ENCODE measurements around the gene FDX2. TPM values are rescaled to one million over a fixed set of nuclear protein-coding genes. Genes with fewer than 3 reads are reported as not detected.

The FDX2 gene
- total RNA-seq, 2 experiments from 2014 or later: 7.6 to 9.4 TPM

- no peak overlapping the region for H3K4me3 Mint-ChIP-seq
- no peaks in the 10 kb centered on the region for H3K9me3 Mint-ChIP-seq
- ATAC-seq (ENCODE audit: low read depth) (no peak), DNase-seq (no peak)
- no peak overlapping the region for H3K27ac Mint-ChIP-seq
- peaks cover 7% of the 10 kb centered on the region for H3K36me3 Mint-ChIP-seq
- H3K27me3 Mint-ChIP-seq: no peaks in the 10 kb centered on the region
- POLR2A ChIA-PET: interaction anchor here (0.6 kb wide), 1 partner anchor 104 kb away, joined by 5 read pairs; no protein-coding TSS in a partner anchor
- peaks cover 13% of the 10 kb centered on the region for H3K4me1 Mint-ChIP-seq
Observed at GRCh38 chr19:10262771-10263170, 53.0 kb downstream of the FDX2 start.

- DNase-seq (no peak), ATAC-seq (ENCODE audit: low read depth) (peak; percentile 32)
- Mint-ChIP-seq H3K9me3 (no peaks in the 10 kb centered on the region), H3K4me1 (peaks cover 15% of the 10 kb centered on the region), H3K27ac (peak overlapping the region; percentile 51), H3K4me3 (no peak overlapping the region), H3K27me3 (no peaks in the 10 kb centered on the region), H3K36me3 (peaks cover 21% of the 10 kb centered on the region)
- POLR2A ChIA-PET: interaction anchor here (1.0 to 2.0 kb wide), 3 partner anchors 10 to 129 kb away, joined by 5 to 16 read pairs (median 5); partner anchors contain the start of gene TYK2
Observed at GRCh38 chr19:10260141-10260584, 55.7 kb downstream of the FDX2 start.

Other genes starting within 250 kb of the FDX2 start
- 100 to 1,000 TPM; 118 to 126 TPM for gene SHFL, start 229.7 kb downstream of the FDX2 start, total RNA-seq
- 1 to 10 TPM; 3.8 to 4.7 TPM for gene ANGPTL6, start 213.3 kb downstream of the FDX2 start, total RNA-seq
- 100 to 1,000 TPM; 104 to 112 TPM for gene PPAN, start 209.7 kb downstream of the FDX2 start, total RNA-seq
- 10 to 100 TPM; 51.8 to 53.6 TPM for gene P2RY11, start 204.3 kb downstream of the FDX2 start, total RNA-seq
- 100 to 1,000 TPM; 262 to 264 TPM for gene EIF3G, start 196.1 kb downstream of the FDX2 start, total RNA-seq
- gene DNMT1, start 121.1 kb downstream of the FDX2 start, total RNA-seq: 100 to 1,000 TPM; 347 to 384 TPM
- gene S1PR2, start 84.7 kb downstream of the FDX2 start, total RNA-seq: 1 to 10 TPM; 6.4 to 7.1 TPM
- gene MRPL4, start 63.8 kb downstream of the FDX2 start, total RNA-seq: 10 to 100 TPM; 55.8 to 59.9 TPM
- 10 to 100 TPM in 1 of 2 experiments, 1 to 10 TPM in 1; 9.5 to 11.7 TPM for gene ICAM1, start 44.9 kb downstream of the FDX2 start, total RNA-seq
- gene ICAM4, start 29.1 kb downstream of the FDX2 start, total RNA-seq: 1 to 10 TPM; 1.2 to 1.7 TPM
- gene ICAM5, start 26.1 kb downstream of the FDX2 start, total RNA-seq: under 1 TPM; 0.62 to 0.83 TPM
- 1 to 10 TPM; 3.9 to 5.0 TPM for gene ZGLP1, start 6.2 kb downstream of the FDX2 start, total RNA-seq
- 10 to 100 TPM; 77.9 to 78.5 TPM for gene RAVER1, start 17.5 kb upstream of the FDX2 start, total RNA-seq
- gene ICAM3, start 23.6 kb upstream of the FDX2 start, total RNA-seq: 100 to 1,000 TPM; 182 to 189 TPM
- 100 to 1,000 TPM; 277 to 290 TPM for gene TYK2, start 64.6 kb upstream of the FDX2 start, total RNA-seq
- 100 to 1,000 TPM; 242 to 248 TPM for gene CDC37, start 87.5 kb upstream of the FDX2 start, total RNA-seq
- gene PDE4A, start 104.5 kb upstream of the FDX2 start, total RNA-seq: 10 to 100 TPM; 28.2 to 29.2 TPM
- 10 to 100 TPM; 82.2 to 82.7 TPM for gene KEAP1, start 187.3 kb upstream of the FDX2 start, total RNA-seq
- gene S1PR5, start 201.4 kb upstream of the FDX2 start, total RNA-seq: 1 to 10 TPM; 3.3 to 4.7 TPM
- gene ATG4D, start 227.9 kb upstream of the FDX2 start, total RNA-seq: 10 to 100 TPM; 50.4 to 66.6 TPM
- gene KRI1, start 250.0 kb upstream of the FDX2 start, total RNA-seq: 10 to 100 TPM; 76.2 to 85.4 TPM